Kasumi-1 (cell line): ENCODE measurements around the gene DNAH7.
A peak's percentile ranks its signal among the peaks of the same experiment; 100 is the strongest.

Experiments used
- DNase-seq, 2 experiments: peaks; one replicate each; lab custom pipeline; 2025; lab: John Stamatoyannopoulos, UW

DNAH7 gene

GRCh38 chr2:196077821-196078220 is 9.2 kb upstream of the DNAH7 start:
- no peak for DNase-seq

GRCh38 chr2:196076778-196077568 is 8.3 kb upstream of the DNAH7 start:
- DNase-seq, result no peak

- DNase-seq, result no peak
Observed at GRCh38 chr2:196075196-196075595, 6.6 kb upstream of the DNAH7 start.

- DNase-seq, result no peak
Observed at GRCh38 chr2:196074631-196075030, 6.0 kb upstream of the DNAH7 start.

- no peak for DNase-seq
Observed at GRCh38 chr2:196073521-196073920, 4.9 kb upstream of the DNAH7 start.

- no peak for DNase-seq
Observed at GRCh38 chr2:196067088-196067382, 1.6 kb downstream of the DNAH7 start.

GRCh38 chr2:196066291-196067087 is 2.1 kb downstream of the DNAH7 start:
- peak; percentile 79 to 81 for DNase-seq

- no peak for DNase-seq
Observed at GRCh38 chr2:196063773-196064172, 4.9 kb downstream of the DNAH7 start.

GRCh38 chr2:196059491-196059960 is 9.1 kb downstream of the DNAH7 start:
- no peak for DNase-seq

GRCh38 chr2:196054631-196055030 is 14.0 kb downstream of the DNAH7 start:
- no peak for DNase-seq

- peak; percentile 29 to 31 for DNase-seq
Observed at GRCh38 chr2:196046123-196046917, 22.3 kb downstream of the DNAH7 start.

GRCh38 chr2:196041786-196042185 is 26.9 kb downstream of the DNAH7 start:
- DNase-seq, result no peak

GRCh38 chr2:196040218-196040617 is 28.4 kb downstream of the DNAH7 start:
- no peak for DNase-seq

- DNase-seq, result no peak
Observed at GRCh38 chr2:196036442-196036841, 32.2 kb downstream of the DNAH7 start.

- DNase-seq, result no peak
Observed at GRCh38 chr2:196018037-196018436, 50.6 kb downstream of the DNAH7 start.

- no peak for DNase-seq
Observed at GRCh38 chr2:196012314-196012713, 56.3 kb downstream of the DNAH7 start.

GRCh38 chr2:196000551-196000950 is 68.1 kb downstream of the DNAH7 start:
- no peak for DNase-seq

- DNase-seq, result no peak
Observed at GRCh38 chr2:195998070-195998469, 70.6 kb downstream of the DNAH7 start.

GRCh38 chr2:195995499-195995898 is 73.1 kb downstream of the DNAH7 start:
- DNase-seq, result peak; percentile 13 to 25

- DNase-seq, result no peak
Observed at GRCh38 chr2:195993623-195994022, 75.0 kb downstream of the DNAH7 start.

GRCh38 chr2:195985741-195986140 is 82.9 kb downstream of the DNAH7 start:
- DNase-seq, result no peak

GRCh38 chr2:195984923-195985726 is 83.5 kb downstream of the DNAH7 start:
- no peak for DNase-seq
